Measurements from ENCODE around the gene RNU6-9.

The RNU6-9 gene

GRCh38 chr19:937259-937694 lies 44.0 kb downstream of the RNU6-9 start:
- H4K20me1 ChIP-seq (ENCODE audit: control insufficient read depth, insufficient read depth, low read depth, low read length): 0 out of 2 replicates have a peak, but pooled peaks cover under 1% of the 10 kb centered on the region
- H3K4me1 ChIP-seq (ENCODE audit: control insufficient read depth, low read length): no peaks in the 10 kb centered on the region; the same call in 1 of the 2 replicates
- no peak overlapping the region for H3K27ac ChIP-seq (ENCODE audit: low read depth, low read length)

GRCh38 chr19:938233-938923 lies 45.1 kb downstream of the RNU6-9 start:
- no peak overlapping the region for H3K27ac ChIP-seq (ENCODE audit: low read depth, low read length)
- H3K36me3 ChIP-seq (ENCODE audit: control insufficient read depth, low read length): no peaks in the 10 kb centered on the region
- H3K4me2 ChIP-seq (ENCODE audit: low read length): no peak overlapping the region
- H3K9me2 ChIP-seq (replicated peaks; ENCODE audit: control insufficient read depth, low read length): no peaks in the 10 kb centered on the region
- H3F3A ChIP-seq (ENCODE audit: control insufficient read depth, insufficient read depth): no peaks in the 10 kb centered on the region
- no peaks in the 10 kb centered on the region for H4K20me1 ChIP-seq (ENCODE audit: control insufficient read depth, insufficient read depth, low read depth, low read length)
- H3K79me2 ChIP-seq (ENCODE audit: control insufficient read depth, low read length): no peaks in the 10 kb centered on the region
- TF ChIP-seq EZH2phosphoT487 (IDR thresholded peaks at IDR 0.05; ENCODE audit: borderline replicate concordance, low read length) (no peak), CTCF (IDR thresholded peaks at IDR 0.05; ENCODE audit: low read depth, low read length, poor library complexity, severe bottlenecking) (no peak)
- H3K4me1 ChIP-seq (ENCODE audit: control insufficient read depth, low read length): no peaks in the 10 kb centered on the region; the same call in 1 of the 2 replicates
- H3K9me3 ChIP-seq (ENCODE audit: control insufficient read depth, insufficient read depth, low read length): no peaks in the 10 kb centered on the region
- peaks cover 28% of the 10 kb centered on the region for H3K27me3 ChIP-seq (ENCODE audit: control insufficient read depth, low read length)
- no peak overlapping the region for H3K4me3 ChIP-seq (ENCODE audit: low read length)

More at GRCh38 chr19:937259-937694, 44.0 kb downstream of the RNU6-9 start:
- TF ChIP-seq EZH2phosphoT487 (IDR thresholded peaks at IDR 0.05; ENCODE audit: borderline replicate concordance, low read length): no peak
- TF ChIP-seq CTCF (IDR thresholded peaks at IDR 0.05; ENCODE audit: low read depth, low read length, poor library complexity, severe bottlenecking): no peak
- no peaks in the 10 kb centered on the region for H3K9me2 ChIP-seq (replicated peaks; ENCODE audit: control insufficient read depth, low read length)
- H3K9me3 ChIP-seq (ENCODE audit: control insufficient read depth, insufficient read depth, low read length): no peaks in the 10 kb centered on the region
- H3K79me2 ChIP-seq (ENCODE audit: control insufficient read depth, low read length): no peaks in the 10 kb centered on the region
- no peak overlapping the region for H3K4me2 ChIP-seq (ENCODE audit: low read length)
- H3K27me3 ChIP-seq (ENCODE audit: control insufficient read depth, low read length): peaks cover 34% of the 10 kb centered on the region
- no peaks in the 10 kb centered on the region for H3F3A ChIP-seq (ENCODE audit: control insufficient read depth, insufficient read depth)
- H3K4me3 ChIP-seq (ENCODE audit: low read length): no peak overlapping the region
- no peaks in the 10 kb centered on the region for H3K36me3 ChIP-seq (ENCODE audit: control insufficient read depth, low read length)

- H3K9me3 ChIP-seq (ENCODE audit: control insufficient read depth, insufficient read depth, low read length): no peaks in the 10 kb centered on the region
- H3K79me2 ChIP-seq (ENCODE audit: control insufficient read depth, low read length): no peaks in the 10 kb centered on the region
- no peak overlapping the region for H3K4me3 ChIP-seq (ENCODE audit: low read length)
- no peaks in the 10 kb centered on the region for H3K36me3 ChIP-seq (ENCODE audit: control insufficient read depth, low read length)
- no peaks in the 10 kb centered on the region for H3K9me2 ChIP-seq (replicated peaks; ENCODE audit: control insufficient read depth, low read length)
- no peaks in the 10 kb centered on the region for H3F3A ChIP-seq (ENCODE audit: control insufficient read depth, insufficient read depth)
- no peak overlapping the region for H3K27ac ChIP-seq (ENCODE audit: low read depth, low read length)
- TF ChIP-seq CTCF (IDR thresholded peaks at IDR 0.05; ENCODE audit: low read depth, low read length, poor library complexity, severe bottlenecking) (no peak), EZH2phosphoT487 (IDR thresholded peaks at IDR 0.05; ENCODE audit: borderline replicate concordance, low read length) (no peak)
- H4K20me1 ChIP-seq (ENCODE audit: control insufficient read depth, insufficient read depth, low read depth, low read length): no peaks in the 10 kb centered on the region
- peaks cover 24% of the 10 kb centered on the region for H3K27me3 ChIP-seq (ENCODE audit: control insufficient read depth, low read length)
- no peak overlapping the region for H3K4me2 ChIP-seq (ENCODE audit: low read length)
- no peaks in the 10 kb centered on the region; the same call in 1 of the 2 replicates for H3K4me1 ChIP-seq (ENCODE audit: control insufficient read depth, low read length)
Measured at GRCh38 chr19:939439-939838, 46.2 kb downstream of the RNU6-9 start.

Measured in DOHH2 (cell line).